ENCODE data around the gene STRBP. TPM values are rescaled to one million over a fixed set of nuclear protein-coding genes. Genes with fewer than 3 reads are reported as not detected.

STRBP gene
- total and polyA plus RNA-seq, 12 donors, result 4.2 to 12.4 (median 8.1) TPM

- Histone ChIP-seq H3K9me3 (replicated peaks in 1 of 3) (no peaks in the 10 kb centered on the region), H3K36me3 (replicated peaks in 1 of 2) (peaks cover 0 to 44% of the 10 kb centered on the region in 2 donors), H3K4me3 (no peak overlapping the region), H3K4me1 (replicated peaks in 1 of 2) (no peaks in the 10 kb centered on the region), H3K27ac (no peak overlapping the region), H3K27me3 (no peaks in the 10 kb centered on the region)
- intact Hi-C loops (cut with DNase I), result loop anchor here in 1 of 2 donors (10.0 kb wide), 1 partner anchor 144 kb away; no protein-coding TSS in a partner anchor
- no peak for TF ChIP-seq POLR2A (IDR thresholded peaks at IDR 0.05)
- no peak for TF ChIP-seq CTCF (IDR thresholded peaks at IDR 0.05)
- 81 to 89% (median 83%) methylated on average over 3 of the region's 3 CpGs for WGBS, 4 donors
- no peak for DNase-seq
Observed at GRCh38 chr9:123080444-123080843, 187.9 kb downstream of the STRBP start.

- TF ChIP-seq CTCF (IDR thresholded peaks at IDR 0.05), result no peak
- no peak for TF ChIP-seq POLR2A (IDR thresholded peaks at IDR 0.05)
- DNase-seq, result no peak
- H3K9me3 ChIP-seq (replicated peaks in 1 of 3), result no peaks in the 10 kb centered on the region
- H3K4me3 ChIP-seq, result no peak overlapping the region
- 80 to 94% (median 90%) methylated on average over 3 of the region's 3 CpGs for WGBS, 4 donors
- peaks cover 0 to 11% of the 10 kb centered on the region in 2 donors for H3K4me1 ChIP-seq (replicated peaks in 1 of 2)
- no peaks in the 10 kb centered on the region for H3K27me3 ChIP-seq
- peaks cover 0 to 11% of the 10 kb centered on the region in 2 donors for H3K36me3 ChIP-seq (replicated peaks in 1 of 2)
- no peak overlapping the region for H3K27ac ChIP-seq
- intact Hi-C loops (cut with DNase I), result no loop called here
Observed at GRCh38 chr9:123074628-123075027, 193.8 kb downstream of the STRBP start.

- H3K36me3 ChIP-seq (replicated peaks in 1 of 2), result peaks cover 0 to 5% of the 10 kb centered on the region in 2 donors
- H3K9me3 ChIP-seq (replicated peaks in 1 of 3), result no peaks in the 10 kb centered on the region
- H3K27me3 ChIP-seq, result no peaks in the 10 kb centered on the region
- H3K4me1 ChIP-seq (replicated peaks in 1 of 2), result peaks cover 0 to 11% of the 10 kb centered on the region in 2 donors
- DNase-seq, result no peak
- no peak overlapping the region for H3K27ac ChIP-seq
- intact Hi-C loops (cut with DNase I), result no loop called here
- H3K4me3 ChIP-seq, result no peak overlapping the region
- no peak for TF ChIP-seq CTCF (IDR thresholded peaks at IDR 0.05)
- no peak for TF ChIP-seq POLR2A (IDR thresholded peaks at IDR 0.05)
- 81 to 95% (median 83%) methylated on average over 1 of the region's 1 CpG for WGBS, 4 donors
Observed at GRCh38 chr9:123073991-123074422, 194.4 kb downstream of the STRBP start.

GRCh38 chr9:123073441-123073840, 194.9 kb downstream of the STRBP start:
- DNase-seq, result no peak
- H3K36me3 ChIP-seq (replicated peaks in 1 of 2), result peaks cover 0 to 4% of the 10 kb centered on the region in 2 donors
- no peak overlapping the region for H3K4me3 ChIP-seq
- intact Hi-C loops (cut with DNase I), result no loop called here
- peaks cover 0 to 11% of the 10 kb centered on the region in 2 donors for H3K4me1 ChIP-seq (replicated peaks in 1 of 2)
- H3K27me3 ChIP-seq, result no peaks in the 10 kb centered on the region
- peak overlapping the region in 1 of 5 donors; percentile 14 for H3K27ac ChIP-seq
- 81 to 87% (median 84%) methylated on average over 5 of the region's 5 CpGs for WGBS, 4 donors
- TF ChIP-seq CTCF (IDR thresholded peaks at IDR 0.05), result no peak
- TF ChIP-seq POLR2A (IDR thresholded peaks at IDR 0.05), result no peak
- H3K9me3 ChIP-seq (replicated peaks in 1 of 3), result no peaks in the 10 kb centered on the region
